ENCODE data around the gene IFNA21. TPM values are rescaled to one million over a fixed set of nuclear protein-coding genes. Genes with fewer than 3 reads are reported as not detected.
"Not testable (repeated sequence)": the region's sequence is repeated elsewhere in the genome, so short reads cannot be mapped to it uniquely, and the experiment has no call there.

The IFNA21 gene
- polyA plus RNA-seq, 1 experiment = not detected

DNA sequence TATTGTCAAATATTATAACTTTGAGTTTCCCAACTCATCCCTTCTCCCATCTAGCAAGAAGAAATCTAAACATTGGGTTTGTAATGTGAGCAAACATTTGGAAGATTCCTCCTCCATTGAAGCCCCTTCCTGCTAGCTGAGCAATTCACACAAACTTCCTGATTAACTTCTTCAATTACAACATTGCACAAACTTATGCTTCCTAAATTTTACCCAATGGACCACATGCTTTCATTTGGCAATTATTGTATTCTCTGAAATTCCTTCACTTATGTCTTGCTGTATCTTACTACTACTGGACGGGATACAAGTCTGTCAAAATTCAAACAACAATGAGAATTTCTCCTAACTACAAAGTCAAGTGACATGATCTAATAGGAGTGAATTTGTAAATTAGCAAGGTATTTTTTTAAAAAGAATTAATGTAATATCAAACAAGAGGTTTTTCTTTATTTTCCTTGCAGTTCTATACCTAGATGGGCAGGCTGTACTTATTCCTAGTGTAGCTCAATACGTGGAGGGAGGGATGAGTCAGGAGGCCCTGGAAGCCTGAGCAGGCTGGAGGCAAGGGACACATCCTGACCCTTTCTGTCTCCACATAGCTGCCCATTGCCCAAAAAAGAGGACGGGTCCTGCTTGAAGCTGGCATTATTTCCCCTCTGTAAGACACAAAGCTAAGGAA lies 13.0 kb downstream of the IFNA21 start:
- TF ChIP-seq, protein P1, sequence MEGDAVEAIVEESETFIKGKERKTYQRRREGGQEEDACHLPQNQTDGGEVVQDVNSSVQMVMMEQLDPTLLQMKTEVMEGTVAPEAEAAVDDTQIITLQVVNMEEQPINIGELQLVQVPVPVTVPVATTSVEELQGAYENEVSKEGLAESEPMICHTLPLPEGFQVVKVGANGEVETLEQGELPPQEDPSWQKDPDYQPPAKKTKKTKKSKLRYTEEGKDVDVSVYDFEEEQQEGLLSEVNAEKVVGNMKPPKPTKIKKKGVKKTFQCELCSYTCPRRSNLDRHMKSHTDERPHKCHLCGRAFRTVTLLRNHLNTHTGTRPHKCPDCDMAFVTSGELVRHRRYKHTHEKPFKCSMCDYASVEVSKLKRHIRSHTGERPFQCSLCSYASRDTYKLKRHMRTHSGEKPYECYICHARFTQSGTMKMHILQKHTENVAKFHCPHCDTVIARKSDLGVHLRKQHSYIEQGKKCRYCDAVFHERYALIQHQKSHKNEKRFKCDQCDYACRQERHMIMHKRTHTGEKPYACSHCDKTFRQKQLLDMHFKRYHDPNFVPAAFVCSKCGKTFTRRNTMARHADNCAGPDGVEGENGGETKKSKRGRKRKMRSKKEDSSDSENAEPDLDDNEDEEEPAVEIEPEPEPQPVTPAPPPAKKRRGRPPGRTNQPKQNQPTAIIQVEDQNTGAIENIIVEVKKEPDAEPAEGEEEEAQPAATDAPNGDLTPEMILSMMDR (IDR thresholded peaks at IDR 0.05; ENCODE audit: insufficient read depth, low read depth, low read length) = no peak
- ChIA-PET POLR2A (interaction anchor here (0.6 kb wide), 1 partner anchor 36 kb away, joined by 3 read pairs; no protein-coding TSS in a partner anchor), CTCF (no interaction called here)
- Histone ChIP-seq H3K4me3 (ENCODE audit: low read depth, low read length) (no peak overlapping the region), H3K27me3 (ENCODE audit: control insufficient read depth, insufficient read depth, low read length) (no peaks in the 10 kb centered on the region), H3K36me3 (ENCODE audit: control insufficient read depth, insufficient read depth, low read length) (no peaks in the 10 kb centered on the region)
- DNase-seq (ENCODE audit: low read depth) = no peak

DNA sequence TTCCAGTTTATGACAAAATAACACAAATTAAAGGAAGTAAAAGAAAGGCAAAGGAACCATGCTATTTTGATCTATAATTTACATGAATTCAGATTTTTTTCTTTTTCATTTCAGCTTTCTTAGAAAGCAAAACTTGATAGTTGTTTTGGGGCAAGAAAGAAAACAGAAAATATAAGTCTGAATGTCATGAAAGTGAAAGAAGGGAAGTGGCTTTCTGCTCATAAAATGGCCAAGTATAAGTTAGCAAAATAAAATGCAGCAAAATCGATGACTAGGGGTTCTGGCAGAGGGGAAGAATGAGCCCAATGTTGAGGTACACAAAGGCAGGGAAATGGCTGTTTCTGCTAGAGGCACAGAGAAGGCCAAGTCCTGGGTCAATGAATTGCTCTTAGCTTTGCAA lies 21.9 kb downstream of the IFNA21 start:
- TF ChIP-seq, protein P1 (IDR thresholded peaks at IDR 0.05; ENCODE audit: insufficient read depth, low read depth, low read length) = no peak
- no peaks in the 10 kb centered on the region for H3K36me3 ChIP-seq (ENCODE audit: control insufficient read depth, insufficient read depth, low read length)
- CTCF ChIA-PET = no interaction called here

DNA sequence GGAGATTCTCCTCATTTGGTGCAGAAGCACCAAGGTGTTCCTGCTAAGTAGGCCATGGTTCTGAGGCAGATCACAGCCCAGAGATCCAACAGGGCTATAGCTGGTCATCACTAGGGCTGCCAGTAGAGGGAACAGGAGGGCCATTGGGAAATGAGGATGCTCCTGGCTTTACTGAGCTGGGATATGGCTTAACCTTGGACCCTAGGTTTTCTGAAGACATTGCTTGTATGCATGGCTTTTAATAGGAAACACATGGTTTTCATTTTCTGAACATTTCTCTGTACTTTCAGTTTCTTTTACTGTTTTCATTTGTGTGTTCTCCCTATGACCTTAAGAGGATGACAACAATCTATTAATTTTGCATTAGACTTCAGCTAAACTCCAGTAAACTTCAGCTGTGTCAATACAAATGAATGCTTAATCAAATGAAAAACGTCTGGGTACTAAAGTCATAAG lies 25.0 kb downstream of the IFNA21 start, which contains the start of gene IFNW1:
TSS of gene IFNW1 (minus strand) at position 406 of the 456 bp plus-strand sequence. CDS start at position 144, 262 bp downstream.
- ChIA-PET POLR2A (no interaction called here), CTCF (interaction anchor here (1.2 kb wide), 1 partner anchor 66 kb away, joined by 3 read pairs; no protein-coding TSS in a partner anchor)
- TF ChIP-seq, protein P1 (IDR thresholded peaks at IDR 0.05; ENCODE audit: insufficient read depth, low read depth, low read length) = peak; percentile 28

More for the DNA sequence above, 21.9 kb downstream of the IFNA21 start:
- Histone ChIP-seq H3K4me3 (ENCODE audit: low read depth, low read length) (no peak overlapping the region), H3K27me3 (ENCODE audit: control insufficient read depth, insufficient read depth, low read length) (no peaks in the 10 kb centered on the region)
- POLR2A ChIA-PET = no interaction called here
- no peak for DNase-seq (ENCODE audit: low read depth)

DNA sequence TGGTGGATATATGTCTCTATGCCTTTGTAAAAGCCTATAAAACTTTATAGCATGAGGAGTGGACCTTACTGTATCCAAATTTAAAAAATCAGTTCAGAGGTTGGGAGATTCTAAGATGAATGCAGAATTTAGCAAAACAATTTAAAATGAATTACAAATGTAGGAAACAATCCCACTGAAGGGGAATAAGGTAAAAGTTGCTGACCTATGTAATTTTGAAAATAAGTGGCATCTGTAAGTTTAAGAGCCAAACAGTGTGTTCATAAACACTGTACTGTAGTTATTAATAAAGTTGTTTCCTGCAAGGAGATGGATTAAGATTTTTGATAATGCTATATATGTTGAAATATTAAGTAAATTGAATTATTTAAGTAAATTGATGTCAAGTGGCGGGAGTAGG lies 29.4 kb downstream of the IFNA21 start:
- POLR2A ChIA-PET = no interaction called here
- TF ChIP-seq, protein P1 (IDR thresholded peaks at IDR 0.05; ENCODE audit: insufficient read depth, low read depth, low read length) = no peak
- H3K27me3 ChIP-seq (ENCODE audit: control insufficient read depth, insufficient read depth, low read length) = no peaks in the 10 kb centered on the region

More for the DNA sequence above, 25.0 kb downstream of the IFNA21 start, which contains the start of gene IFNW1:
- no peaks in the 10 kb centered on the region for H3K27me3 ChIP-seq (ENCODE audit: control insufficient read depth, insufficient read depth, low read length)
- no peaks in the 10 kb centered on the region for H3K36me3 ChIP-seq (ENCODE audit: control insufficient read depth, insufficient read depth, low read length)
- no peak for DNase-seq (ENCODE audit: low read depth)
- H3K4me3 ChIP-seq (ENCODE audit: low read depth, low read length) = no peak within 1 kb of the TSS

DNA sequence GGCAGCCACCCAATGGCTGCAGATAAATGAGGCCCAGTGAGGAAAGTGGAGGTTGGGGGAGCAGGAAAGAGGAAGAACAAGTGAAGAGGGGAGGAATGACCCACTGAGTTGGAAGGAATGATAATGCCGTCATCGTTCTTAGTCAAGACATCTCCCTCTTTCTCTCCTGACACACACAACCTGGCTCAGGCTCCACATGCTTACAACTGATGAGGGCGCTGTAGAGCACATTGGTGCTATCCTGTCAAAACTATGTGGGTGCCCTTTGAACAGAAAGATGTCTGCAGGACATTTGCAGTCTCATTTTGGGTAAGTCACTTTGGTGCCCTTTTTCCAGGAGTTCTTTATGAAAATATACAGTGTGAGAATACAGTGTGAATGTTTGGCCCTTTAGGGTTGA lies 30.7 kb downstream of the IFNA21 start:
- DNase-seq (ENCODE audit: low read depth) = no peak
- POLR2A ChIA-PET = no interaction called here
- H3K27me3 ChIP-seq (ENCODE audit: control insufficient read depth, insufficient read depth, low read length) = no peaks in the 10 kb centered on the region
- CTCF ChIA-PET = interaction anchor here (0.5 kb wide), 1 partner anchor 1157 kb away, joined by 3 read pairs; no protein-coding TSS in a partner anchor
- no peak overlapping the region for H3K4me3 ChIP-seq (ENCODE audit: low read depth, low read length)
- H3K36me3 ChIP-seq (ENCODE audit: control insufficient read depth, insufficient read depth, low read length) = no peaks in the 10 kb centered on the region
- TF ChIP-seq, protein P1 (IDR thresholded peaks at IDR 0.05; ENCODE audit: insufficient read depth, low read depth, low read length) = no peak

More for the DNA sequence above, 29.4 kb downstream of the IFNA21 start:
- DNase-seq (ENCODE audit: low read depth) = no peak
- CTCF ChIA-PET = no interaction called here
- no peaks in the 10 kb centered on the region for H3K36me3 ChIP-seq (ENCODE audit: control insufficient read depth, insufficient read depth, low read length)
- no peak overlapping the region for H3K4me3 ChIP-seq (ENCODE audit: low read depth, low read length)

DNA sequence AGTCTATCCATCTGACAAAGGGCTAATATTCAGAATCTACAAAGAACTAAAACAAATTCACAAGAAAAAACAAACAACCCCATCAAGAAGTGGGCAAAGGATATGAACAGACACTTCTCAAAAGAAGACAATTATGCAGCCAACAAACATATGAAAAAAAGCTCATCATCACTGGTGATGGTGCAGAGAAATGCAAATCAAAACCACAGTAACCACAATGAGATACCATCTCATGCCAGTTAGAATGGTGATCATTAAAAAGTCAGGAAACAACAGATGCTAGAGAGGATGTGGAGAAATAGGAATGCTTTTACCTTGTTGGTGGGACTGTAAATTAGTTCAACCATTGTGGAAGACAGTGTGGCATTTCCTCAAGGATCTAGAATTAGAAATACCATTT lies 38.3 kb downstream of the IFNA21 start:
- H3K36me3 ChIP-seq (ENCODE audit: control insufficient read depth, insufficient read depth, low read length); POLR2A ChIA-PET; CTCF ChIA-PET; H3K27me3 ChIP-seq (ENCODE audit: control insufficient read depth, insufficient read depth, low read length); DNase-seq (ENCODE audit: low read depth); H3K4me3 ChIP-seq (ENCODE audit: low read depth, low read length): not testable (repeated sequence)

Data from BJ (cell line).